Pancreas (tissue), 10 donors: ENCODE measurements around the gene PAQR4. TPM values are rescaled to one million over a fixed set of nuclear protein-coding genes. Genes with fewer than 3 reads are reported as not detected.
A peak's percentile ranks its signal among the peaks of the same experiment; 100 is the strongest.

Experiments
- ATAC-seq, 4 donors: fragments of 200-7000 bp; cut with Tn5 transposase; one replicate each; pipeline versions ENCODE4 v1.8.0 to v1.9.1; 2020; ENCODE audit warnings: mild to moderate bottlenecking in 4 of 4, moderate library complexity in 4 of 4
- DNase-seq, 6 donors: peaks; one replicate each; pipeline ENCODE4 v3.0.0-alpha.2; 2020
- FAIRE-seq: peaks from 2 replicates; lab custom pipeline; 2012; peaks lifted over from hg19 to GRCh38; lab: Jason Lieb, UNC
- H3K27ac ChIP-seq, 4 donors: fragments of 200-600 bp; sonication (generic); 1 replicate in 3 of 4; 2 replicates in 1 of 4; pipeline versions ENCODE4 v1.5.0 to v1.8.0; 2020
- H3K27me3 ChIP-seq, 4 donors: fragments of 200-600 bp; one replicate each; pipeline ENCODE4 v1.8.0; 2021
- H3K36me3 ChIP-seq, 3 donors: fragments of 200-600 bp; sonication (generic) in 1 of 3; one replicate each; pipeline versions ENCODE4 v1.5.0 to v1.8.0; 2020 to 2021
- H3K4me1 ChIP-seq, 3 donors: fragments of 200-600 bp; one replicate each; pipeline ENCODE4 v1.8.0; 2021
- H3K4me3 ChIP-seq, 4 donors: fragments of 200-600 bp; sonication (generic) in 2 of 4; one replicate each; pipeline versions ENCODE4 v1.5.0 to v1.8.0; 2020 to 2021
- H3K9me3 ChIP-seq, 4 donors: fragments of 200-600 bp; one replicate each; pipeline ENCODE4 v1.8.0; 2021
- CTCF ChIP-seq, 4 donors: fragments of 200-600 bp; sonication (generic) in 3 of 4; IDR thresholded peaks; one replicate each; pipeline versions ENCODE4 v1.5.0 to v1.8.0; 2021; ENCODE audit warnings: antibody characterized with exemption in 4 of 4
- WGBS, 2 donors: extraction: QIAGEN DNeasy Blood & Tissue Kit; methylation state at CpG; one replicate each; pipeline ENCODE4 v1.1.7; 2013; 5-methylcytosine and 5-hydroxymethylcytosine counted together
- intact Hi-C, 3 donors: fragments of 100-400 bp; cut with DNase I; formaldehyde crosslinking; loops; one replicate each; pipeline versions ENCODE4 v1.11.1 to v1.14.2; 2022
- polyA plus RNA-seq, 2 donors: library from polyadenylated mRNA; stranded (reverse); fragments of 200-250 nt; gene quantifications; one replicate each; pipeline ENCODE4 v1.2.3, GENCODE V29; 2013
- total RNA-seq, 6 donors: library from RNA; stranded (reverse); fragmentation: NEBNext Ultra II Directional in 4 of 6; extraction: Animal tissue kit (Norgen Biotek cat#: 25700) in 4 of 6; gene quantifications; one replicate each; pipeline versions ENCODE4 v1.2.1 to v1.2.4, GENCODE V29; 2021 to 2023
- donor health status: healthy with polysubstance abuse.
- donor health status: DM: no; HTN: no; CAD: no; lungs with moderate emphysema.
- donor health status: DM: no; HTN: no; CAD: no.
- donor health status: control.
- donor health status: control.
- donor health status: Bipolar disorder and iron deficiency.
- donor health status: DM: yes; HTN: yes; CAD: no.
- donor health status: DM: no; HTN: no; CAD: no.
- donor health status: DM: no; HTN: no; CAD: no.
- donor health status: DM: yes; HTN: yes; CAD: no.

The PAQR4 gene
- total and polyA plus RNA-seq, 8 donors = 5.3 to 12.5 (median 6.6) TPM

- intact Hi-C loops = no loop called here
- ATAC-seq (no peak), FAIRE-seq (no peak), DNase-seq (no peak)
- WGBS, 2 donors = 89 to 91% methylated on average over 15 of the region's 15 CpGs
- Histone ChIP-seq H3K27ac (no peak overlapping the region), H3K4me1 (no peaks in the 10 kb centered on the region), H3K36me3 (peaks cover 0 to 43% (median 12%) of the 10 kb centered on the region in 3 donors), H3K9me3 (no peaks in the 10 kb centered on the region), H3K27me3 (no peaks in the 10 kb centered on the region), H3K4me3 (no peak overlapping the region)
- TF ChIP-seq CTCF (IDR thresholded peaks at IDR 0.05) = no peak
Measured at GRCh38 chr16:2934450-2934849, 34.7 kb upstream of the PAQR4 start.

- FAIRE-seq = no peak
- WGBS, 2 donors = 89% methylated on average over 22 of the region's 22 CpGs
Measured at GRCh38 chr16:2936436-2937011, 32.6 kb upstream of the PAQR4 start.

GRCh38 chr16:2937170-2937569 is 32.0 kb upstream of the PAQR4 start:
- FAIRE-seq (no peak), ATAC-seq (no peak), DNase-seq (peak in 1 of 6 donors; percentile 82)
- intact Hi-C loops = no loop called here
- Histone ChIP-seq H3K27me3 (no peaks in the 10 kb centered on the region), H3K9me3 (no peaks in the 10 kb centered on the region), H3K36me3 (peaks cover 0 to 39% (median 17%) of the 10 kb centered on the region in 3 donors), H3K4me1 (no peaks in the 10 kb centered on the region), H3K27ac (no peak overlapping the region), H3K4me3 (no peak overlapping the region)
- 94 to 95% methylated on average over 20 to 24 of the region's 24 CpGs for WGBS, 2 donors
- TF ChIP-seq CTCF (IDR thresholded peaks at IDR 0.05) = no peak

More at GRCh38 chr16:2936436-2937011, 32.6 kb upstream of the PAQR4 start:
- no peak overlapping the region for H3K4me3 ChIP-seq
- H3K27ac ChIP-seq = no peak overlapping the region
- peaks cover 0 to 39% (median 17%) of the 10 kb centered on the region in 3 donors for H3K36me3 ChIP-seq
- intact Hi-C loops = no loop called here
- no peaks in the 10 kb centered on the region for H3K4me1 ChIP-seq
- no peaks in the 10 kb centered on the region for H3K9me3 ChIP-seq
- no peaks in the 10 kb centered on the region for H3K27me3 ChIP-seq
- DNase-seq = peak in 1 of 6 donors; percentile 71
- no peak for ATAC-seq
- no peak for TF ChIP-seq CTCF (IDR thresholded peaks at IDR 0.05)

GRCh38 chr16:2938206-2938605 is 30.9 kb upstream of the PAQR4 start:
- peaks cover 0 to 39% (median 17%) of the 10 kb centered on the region in 3 donors for H3K36me3 ChIP-seq
- H3K4me3 ChIP-seq = no peak overlapping the region
- no peaks in the 10 kb centered on the region for H3K4me1 ChIP-seq
- ATAC-seq (no peak), FAIRE-seq (no peak), DNase-seq (peak in 1 of 6 donors; percentile 68)
- H3K9me3 ChIP-seq = no peaks in the 10 kb centered on the region
- no peak for TF ChIP-seq CTCF (IDR thresholded peaks at IDR 0.05)
- WGBS, 2 donors = 94% methylated on average over 12 of the region's 12 CpGs
- intact Hi-C loops = no loop called here
- no peaks in the 10 kb centered on the region for H3K27me3 ChIP-seq
- H3K27ac ChIP-seq = no peak overlapping the region

- Histone ChIP-seq H3K27ac (no peak overlapping the region), H3K4me1 (no peaks in the 10 kb centered on the region), H3K27me3 (no peaks in the 10 kb centered on the region), H3K9me3 (no peaks in the 10 kb centered on the region), H3K4me3 (no peak overlapping the region), H3K36me3 (peaks cover 0 to 28% (median 17%) of the 10 kb centered on the region in 3 donors)
- ATAC-seq (no peak), FAIRE-seq (no peak), DNase-seq (no peak)
- WGBS, 2 donors = 65 to 68% methylated on average over 2 of the region's 2 CpGs
- intact Hi-C loops = no loop called here
- TF ChIP-seq CTCF (IDR thresholded peaks at IDR 0.05) = no peak
Measured at GRCh38 chr16:2939968-2940367, 29.2 kb upstream of the PAQR4 start.
